GM19324 (cell line): ENCODE measurements around the gene GADL1.

Experiments used
- ATAC-seq: cut with Tn5 transposase; IDR thresholded peaks from one replicate; pipeline ENCODE4 v1.9.1; 2021; ENCODE audit warnings: mild to moderate bottlenecking, moderate library complexity; ENCODE audit not compliant: unreplicated experiment, low FRiP score

Gene GADL1

DNA sequence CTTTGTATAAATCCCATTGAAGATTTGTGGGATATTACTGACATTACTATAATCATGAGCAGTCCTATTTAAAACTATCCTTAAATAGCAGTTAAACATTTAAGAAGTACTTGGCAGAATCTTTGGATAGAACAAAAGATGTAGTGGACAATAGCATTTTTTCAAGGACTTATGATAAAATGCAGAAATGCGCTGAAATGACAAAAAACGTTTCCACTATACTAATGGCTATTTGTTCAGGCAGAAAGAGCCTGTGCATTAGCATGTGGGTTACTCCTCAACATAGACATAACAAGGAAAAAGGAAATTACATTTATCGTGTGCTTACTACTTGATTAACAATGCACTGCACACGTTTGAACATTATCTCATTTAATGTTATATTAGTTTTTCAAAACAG, 80.7 kb downstream of the GADL1 start:
- no peak for ATAC-seq

DNA sequence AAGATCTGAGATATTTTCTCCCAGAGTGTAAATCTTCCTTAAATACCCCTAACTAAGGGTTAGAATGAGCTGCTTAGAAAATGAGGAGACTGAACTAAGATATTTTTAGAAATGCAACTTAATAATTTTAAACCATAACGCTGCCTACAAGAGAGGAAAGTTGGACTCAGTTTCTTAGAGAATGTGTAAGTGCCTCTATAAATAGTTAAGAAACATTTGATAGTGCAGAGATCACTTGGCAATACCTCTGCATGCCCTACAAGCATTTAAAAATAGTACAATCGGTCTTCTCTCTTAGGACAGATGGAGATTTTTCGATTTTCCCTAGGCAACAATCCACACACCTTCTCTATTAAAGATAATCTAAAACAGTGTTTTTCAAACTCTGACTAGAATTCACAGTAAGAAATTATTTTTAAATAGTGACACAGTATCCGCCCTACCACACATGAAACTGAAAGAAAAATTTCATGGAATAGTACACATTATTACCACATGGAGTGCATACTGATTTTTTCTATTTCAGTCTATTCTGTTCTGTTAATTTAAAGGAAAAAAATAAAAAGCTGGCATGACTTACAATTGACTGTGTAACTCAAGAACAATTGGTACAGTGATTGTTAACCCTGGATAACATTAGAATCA, 83.2 kb downstream of the GADL1 start:
- ATAC-seq = no peak

DNA sequence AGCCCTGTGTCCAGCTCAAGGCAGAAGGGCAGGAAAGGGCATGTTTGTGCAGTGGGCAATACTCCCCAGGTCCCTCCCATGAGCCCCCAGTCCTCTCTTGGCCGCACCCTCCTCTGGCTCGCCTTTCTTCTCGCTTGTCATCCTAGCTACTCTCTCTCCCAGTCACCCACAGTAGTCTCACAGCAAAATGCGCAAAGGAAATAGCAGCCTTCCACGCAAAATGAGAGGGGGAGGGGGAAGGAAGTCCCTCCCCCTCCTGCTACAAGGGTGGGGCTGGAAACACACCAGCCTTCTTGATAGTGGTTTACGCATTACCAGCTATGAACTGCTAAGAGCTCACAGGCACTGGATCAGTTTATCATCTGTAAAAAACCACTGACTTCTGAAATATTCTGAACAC, 83.8 kb downstream of the GADL1 start:
- ATAC-seq = no peak

DNA sequence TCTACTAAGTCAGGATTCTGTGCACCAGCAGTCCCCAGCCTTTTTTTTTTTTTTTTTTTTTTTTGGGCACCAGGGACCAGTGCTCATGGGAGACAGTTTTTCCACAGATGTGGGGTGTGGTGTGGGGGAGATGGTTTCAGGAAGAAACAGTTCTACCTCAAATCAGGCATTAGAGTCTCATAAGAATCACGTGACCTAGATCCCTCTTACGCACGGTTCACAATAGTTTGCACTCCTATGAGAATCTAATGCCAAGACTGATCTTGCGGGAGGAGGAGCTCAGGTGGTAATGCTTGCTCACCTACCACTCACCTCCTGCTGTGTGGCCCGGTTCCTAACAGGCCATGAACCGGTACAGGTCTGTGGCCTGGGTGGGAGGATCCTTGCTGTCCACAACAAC, 88.8 kb downstream of the GADL1 start:
- ATAC-seq = no peak

DNA sequence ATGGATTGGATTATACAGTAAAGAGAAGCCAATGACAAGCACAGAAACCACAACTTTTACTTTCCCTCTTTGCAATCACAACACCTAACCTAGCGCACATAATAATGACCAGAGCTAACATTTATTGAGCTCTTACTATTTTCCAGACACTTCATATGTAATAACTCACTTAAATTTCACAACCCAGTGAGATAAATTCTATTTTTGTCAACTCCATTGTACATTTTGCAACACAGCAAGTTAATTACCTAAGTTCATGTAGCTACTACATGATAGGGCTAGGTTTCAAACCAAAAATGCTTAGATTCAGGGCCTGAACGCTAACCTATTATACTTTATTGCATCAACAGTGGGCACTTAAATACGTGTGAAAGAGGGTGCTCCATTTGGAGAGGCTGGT, 89.5 kb downstream of the GADL1 start:
- ATAC-seq = no peak

DNA sequence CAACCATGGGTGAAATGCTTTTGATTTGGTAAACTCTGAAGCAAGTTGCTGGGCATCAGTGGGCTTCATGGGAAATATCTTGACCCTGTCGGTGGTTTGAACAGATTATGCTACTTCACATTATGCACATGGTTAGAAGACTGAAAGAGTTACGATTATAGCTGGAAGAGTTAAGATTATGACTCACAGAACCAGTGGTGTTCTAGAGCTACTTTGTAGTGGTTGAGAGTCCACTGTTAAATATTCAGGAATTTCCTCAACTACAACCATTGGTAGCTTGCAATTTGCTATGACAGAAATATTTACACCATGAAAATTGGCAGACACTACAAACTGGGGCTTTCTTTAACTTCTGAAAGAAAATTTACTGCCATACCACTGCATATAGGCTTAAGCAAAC, 99.3 kb downstream of the GADL1 start:
- ATAC-seq = no peak

DNA sequence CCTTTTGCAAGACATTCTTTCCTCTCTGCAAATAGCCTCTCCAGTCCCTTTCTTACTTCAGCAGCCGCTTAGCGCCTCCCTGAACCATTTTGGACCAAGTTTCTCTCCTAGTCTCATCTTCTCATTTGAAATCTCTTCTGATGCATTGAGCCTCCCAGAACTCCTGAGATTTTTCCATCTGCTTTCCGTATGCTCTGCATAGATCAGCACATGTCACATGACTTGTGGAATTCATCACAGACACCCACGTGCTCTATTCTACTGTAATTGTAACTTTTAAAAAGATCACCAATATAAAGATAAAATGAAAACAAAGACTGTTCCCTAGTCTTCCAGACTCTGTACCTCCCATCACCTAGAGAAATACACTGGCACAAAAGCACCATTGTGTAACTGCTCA, 100.7 kb downstream of the GADL1 start:
- ATAC-seq = no peak

DNA sequence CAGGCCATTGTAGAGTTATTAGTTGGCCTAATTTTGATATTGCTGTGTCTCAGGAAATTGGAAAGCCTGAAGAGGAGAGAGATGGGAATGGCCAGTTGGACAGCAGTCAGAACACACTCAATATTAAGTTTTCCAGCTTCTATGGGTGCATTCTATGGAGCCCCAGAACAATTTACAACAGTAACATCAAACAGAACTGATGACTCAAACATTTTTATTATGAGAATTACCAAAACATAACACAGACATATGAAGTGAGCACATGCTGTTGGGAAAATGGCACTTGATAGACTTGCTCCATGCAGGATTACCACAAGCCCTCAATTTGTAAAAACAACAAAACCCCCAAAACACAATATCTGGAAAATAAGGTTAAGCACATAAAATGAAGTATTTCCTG, 104.3 kb downstream of the GADL1 start:
- ATAC-seq = no peak

DNA sequence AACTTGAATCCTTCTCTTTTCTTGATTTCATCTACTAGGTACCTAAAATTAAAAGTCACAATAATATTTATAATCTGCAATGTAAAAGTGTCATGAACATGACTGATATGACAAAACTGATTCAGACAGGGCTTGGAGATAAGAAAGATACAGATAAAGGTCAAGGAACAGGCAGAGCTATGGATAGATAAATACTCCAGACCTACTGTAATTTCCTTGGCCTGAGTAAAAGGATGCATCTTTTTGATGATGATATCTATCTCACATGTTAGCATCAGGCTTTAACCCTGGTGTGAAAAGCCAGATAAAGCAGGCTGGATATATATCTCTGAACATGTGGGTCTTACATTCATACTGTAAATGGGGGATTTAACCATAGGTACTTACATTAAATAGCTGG, 108.1 kb downstream of the GADL1 start:
- no peak for ATAC-seq

DNA sequence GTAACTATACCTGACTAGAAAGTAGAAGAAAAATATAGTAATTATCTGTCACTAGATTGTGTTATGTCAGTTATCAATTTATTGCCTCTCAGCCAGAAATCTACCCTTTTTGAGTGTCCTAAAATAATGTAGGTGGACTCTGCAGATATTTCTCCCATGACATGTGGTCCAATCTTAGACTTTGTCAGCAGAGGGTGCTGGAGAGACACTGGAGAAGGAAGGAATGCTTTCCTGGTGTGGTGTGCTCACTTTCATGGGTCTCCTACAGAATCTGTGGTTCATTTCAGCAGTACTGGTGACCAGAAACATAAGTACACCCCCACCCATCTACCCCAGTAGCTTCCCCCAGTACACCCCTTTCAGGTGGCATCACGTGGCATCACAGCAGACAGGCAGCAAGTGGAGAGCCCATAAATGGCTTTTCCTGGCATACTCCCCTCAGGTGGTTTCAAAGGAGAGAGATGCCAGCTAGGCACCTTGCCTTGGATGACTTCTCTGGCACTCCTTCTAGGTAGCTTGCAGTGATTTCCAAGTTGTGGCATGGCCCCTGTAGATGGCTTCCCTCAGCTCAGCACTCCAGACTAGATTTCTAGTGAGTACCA, 114.7 kb downstream of the GADL1 start:
- no peak for ATAC-seq

DNA sequence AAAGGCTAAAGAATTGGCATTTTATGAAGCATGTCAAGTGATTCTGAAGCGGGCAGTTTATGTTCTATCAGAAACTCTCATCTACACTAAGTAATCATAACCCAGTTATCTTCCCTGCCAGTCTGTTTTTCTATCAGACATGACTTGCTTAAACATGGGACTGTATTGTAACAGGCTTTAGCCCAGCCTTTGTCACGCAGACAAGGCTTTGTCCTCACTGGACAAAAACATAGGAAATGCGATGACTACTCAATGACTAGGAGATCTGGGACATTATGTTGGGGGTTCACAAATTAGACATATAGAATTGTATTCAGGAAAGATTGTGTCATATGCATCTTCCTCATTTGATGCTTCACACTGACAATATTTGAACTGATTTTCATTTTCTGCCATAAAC, 115.5 kb downstream of the GADL1 start:
- ATAC-seq = no peak

DNA sequence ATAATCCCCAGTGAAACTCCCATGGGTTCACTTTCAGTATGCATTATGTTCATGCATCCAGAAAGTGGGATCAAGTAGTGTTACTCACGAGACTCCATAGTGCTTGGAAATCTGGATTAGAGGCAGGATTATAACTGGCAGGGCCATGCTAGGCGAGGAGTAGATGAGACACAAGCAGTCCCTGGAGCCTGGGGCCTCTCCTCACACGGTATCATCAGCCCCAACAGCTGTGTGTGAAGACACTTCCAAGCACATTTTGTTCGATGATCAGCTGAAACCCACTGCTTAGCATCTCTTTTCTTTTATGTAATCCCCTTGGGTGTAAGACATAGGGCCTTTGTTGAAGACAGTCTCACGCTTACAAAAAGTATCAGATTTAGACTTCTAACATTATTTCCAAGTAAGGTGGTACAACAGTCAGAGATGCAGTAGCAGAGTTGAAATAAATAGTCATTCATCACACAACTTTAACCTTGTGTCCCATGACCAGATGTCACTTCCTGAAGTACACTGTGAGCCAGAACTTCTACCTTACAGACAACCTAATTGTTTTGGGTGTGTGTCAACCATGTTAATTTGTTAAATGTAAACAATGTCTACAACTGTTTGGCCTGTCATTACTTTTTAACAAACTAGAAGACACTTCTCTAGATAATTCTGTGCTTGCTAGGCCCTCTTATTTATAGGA, 116.9 kb downstream of the GADL1 start:
- ATAC-seq = no peak

DNA sequence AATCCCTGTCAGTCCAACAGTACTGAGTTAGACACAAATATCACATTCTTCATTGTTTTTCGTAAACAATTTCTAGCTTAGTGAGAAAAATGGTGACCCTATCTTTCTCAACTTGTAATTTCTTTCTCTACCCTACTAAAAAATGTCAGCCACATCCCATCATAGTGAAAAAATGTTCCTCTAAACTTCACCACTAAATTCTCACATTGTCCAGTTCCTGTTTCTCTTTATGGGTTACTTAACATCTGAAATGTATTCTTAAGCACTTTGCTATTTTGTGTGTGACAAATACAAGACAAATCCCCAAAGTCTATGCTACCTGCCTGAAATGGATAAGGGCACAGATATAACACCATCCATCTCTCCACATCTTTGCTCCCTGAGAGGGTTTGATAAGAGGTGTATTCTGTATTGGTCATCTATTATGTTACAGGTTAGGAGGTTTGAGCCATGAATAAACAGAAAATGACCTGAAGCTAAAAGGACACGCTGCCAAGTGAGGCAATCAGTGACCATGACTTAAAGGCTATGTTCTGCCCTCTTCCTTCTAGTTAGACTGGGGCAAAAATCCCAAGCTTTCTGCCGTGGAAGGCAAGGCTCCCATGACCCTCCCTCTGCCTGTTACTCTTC, 118.2 kb downstream of the GADL1 start:
- ATAC-seq = no peak

DNA sequence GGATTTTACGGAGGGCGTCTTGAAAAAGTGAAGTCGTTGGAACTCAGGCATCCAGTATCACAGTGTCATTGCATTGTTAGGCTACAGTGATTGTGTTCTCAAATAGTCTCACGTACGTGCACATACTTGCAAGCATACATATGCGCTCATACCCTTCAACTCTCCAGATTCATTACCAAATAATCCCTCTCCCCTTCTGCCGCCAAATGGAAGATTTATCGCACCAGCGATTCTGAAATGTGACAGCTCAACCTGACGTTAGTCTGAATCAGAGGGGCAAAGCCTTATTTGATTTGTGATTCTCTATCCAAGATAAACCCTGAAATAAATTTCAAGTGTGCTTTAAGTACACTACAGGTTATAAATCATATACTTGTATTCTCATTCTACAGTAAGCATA, 119.4 kb downstream of the GADL1 start:
- no peak for ATAC-seq

DNA sequence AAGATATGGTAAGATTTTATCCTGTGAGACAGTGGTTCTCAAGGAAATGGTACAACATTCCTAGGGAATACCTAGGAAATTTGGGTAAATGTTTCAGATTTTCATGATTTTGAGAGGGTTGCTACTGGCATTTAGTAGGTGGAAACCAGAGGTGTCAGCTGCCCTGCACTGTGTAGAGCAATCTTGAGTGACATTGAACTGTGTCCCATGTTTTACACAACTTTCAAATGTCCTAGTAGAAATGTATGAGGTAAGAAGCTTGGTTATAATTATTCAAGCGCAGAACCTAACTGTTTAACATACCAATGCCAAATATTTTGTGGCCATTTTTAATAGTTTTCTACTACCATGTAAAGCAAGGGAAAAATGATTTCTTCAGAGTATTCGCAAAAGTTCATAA, 120.4 kb downstream of the GADL1 start:
- no peak for ATAC-seq

DNA sequence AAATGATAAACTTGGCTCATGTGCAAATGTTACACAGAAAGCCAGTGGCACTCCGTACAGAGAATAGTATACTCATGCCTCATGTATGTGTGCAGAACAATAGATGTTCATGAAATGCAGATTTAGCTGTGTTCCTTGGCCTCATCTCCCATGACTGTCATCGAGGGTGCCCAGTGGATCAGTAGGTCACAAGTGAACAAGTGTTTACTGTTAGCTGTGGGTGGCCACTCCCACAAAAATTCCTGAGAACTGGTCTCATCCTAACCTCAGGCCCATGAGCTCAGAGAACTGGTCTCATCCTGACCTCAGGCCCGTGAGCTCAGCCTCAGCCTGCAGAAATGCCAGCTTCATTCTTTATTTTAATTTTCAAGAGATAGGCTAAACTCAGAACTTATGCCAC, 124.1 kb downstream of the GADL1 start:
- ATAC-seq = no peak

DNA sequence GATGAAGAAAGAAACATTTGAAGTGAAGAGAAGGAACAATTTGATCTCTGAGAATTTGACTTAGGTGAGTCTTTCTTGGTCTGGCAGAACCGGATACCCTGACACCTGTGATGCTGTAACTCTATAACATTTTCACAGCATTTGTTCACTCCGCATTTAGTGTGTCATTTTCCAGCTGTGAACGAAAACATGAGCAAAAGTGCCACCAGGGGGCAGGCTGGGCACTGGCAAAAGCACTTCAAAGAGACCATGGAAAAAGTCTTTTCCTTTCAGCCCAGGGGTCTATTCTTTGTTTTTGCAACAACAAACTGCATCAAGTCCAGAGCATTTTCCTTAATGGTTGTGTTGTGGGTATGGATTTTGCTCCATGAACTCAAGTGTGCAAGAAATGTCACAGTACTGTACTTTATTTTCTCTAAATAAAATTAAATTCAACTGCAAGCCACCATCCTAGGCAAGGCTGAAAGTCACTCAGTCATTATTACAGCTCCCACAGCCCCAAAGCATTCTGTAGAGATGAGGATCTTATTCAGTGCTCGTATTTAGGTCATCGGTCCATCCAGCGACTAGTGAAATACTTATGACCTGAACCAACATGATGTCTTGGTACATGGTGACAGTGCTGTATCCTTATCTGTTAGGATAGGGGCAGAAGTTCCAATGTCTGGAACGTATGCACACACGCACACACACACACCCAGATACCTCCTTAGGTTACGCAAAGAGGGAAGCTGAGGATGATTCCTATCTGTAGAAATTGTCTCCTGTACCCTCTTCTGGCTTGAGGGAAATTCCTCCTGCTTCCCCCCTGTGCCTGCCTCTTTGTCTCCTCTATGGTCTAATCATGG, 125.5 kb downstream of the GADL1 start:
- ATAC-seq = no peak

DNA sequence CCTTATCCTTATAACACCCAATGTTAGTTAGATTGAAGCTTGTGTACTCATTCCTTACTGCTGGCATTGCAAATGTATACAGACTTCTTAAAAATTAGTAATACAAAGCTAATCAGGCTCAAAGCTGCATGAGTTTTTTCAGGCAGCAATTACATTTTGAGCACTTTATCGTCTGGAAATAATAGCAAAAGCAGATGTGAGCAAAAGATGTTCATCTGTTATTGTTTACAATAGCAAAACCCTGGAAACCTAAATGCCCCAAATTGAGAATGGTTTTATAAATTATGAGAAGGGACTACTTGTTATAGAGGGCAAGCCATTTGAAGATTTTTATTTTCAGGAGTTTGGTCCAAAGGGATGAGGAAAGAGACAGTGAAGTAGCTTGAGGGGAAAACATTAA, 126.4 kb downstream of the GADL1 start:
- no peak for ATAC-seq

DNA sequence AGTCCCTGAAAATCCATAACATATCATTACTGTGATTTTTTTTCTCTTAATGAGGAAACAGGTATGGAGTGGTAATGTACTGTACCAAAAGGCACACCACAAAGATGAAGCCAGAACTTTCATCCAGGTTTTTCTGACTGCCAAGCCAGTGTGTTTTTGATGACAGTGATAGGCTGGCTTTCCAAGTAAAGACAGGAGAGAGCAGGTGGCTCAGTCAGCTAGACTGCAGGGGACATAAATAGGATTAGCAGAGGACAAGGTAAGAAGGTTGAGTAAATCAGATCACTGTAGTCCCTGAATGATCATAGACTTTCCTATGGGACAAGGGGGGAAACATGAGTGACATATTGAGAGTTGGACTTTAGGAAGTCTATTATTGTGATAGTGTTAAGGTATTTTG, 127.9 kb downstream of the GADL1 start:
- no peak for ATAC-seq

DNA sequence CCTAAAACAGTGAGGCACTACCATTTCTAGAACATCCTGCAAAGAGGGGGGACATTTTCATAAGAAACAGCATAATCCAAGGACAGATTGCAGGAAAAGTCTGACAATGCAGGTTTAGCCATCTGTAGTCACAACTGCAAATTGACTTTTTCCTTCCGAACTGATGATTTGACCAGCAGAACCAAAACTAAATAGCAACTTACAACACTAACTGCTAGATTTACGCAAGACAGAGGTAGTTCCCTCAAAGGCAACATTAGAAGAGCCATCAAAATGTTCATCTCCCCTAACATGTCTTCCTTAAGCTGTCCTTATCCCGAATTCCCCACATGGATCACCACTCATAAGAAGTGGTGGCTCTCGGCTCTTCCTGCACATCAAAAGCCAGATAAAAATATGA, 129.6 kb downstream of the GADL1 start:
- no peak for ATAC-seq

DNA sequence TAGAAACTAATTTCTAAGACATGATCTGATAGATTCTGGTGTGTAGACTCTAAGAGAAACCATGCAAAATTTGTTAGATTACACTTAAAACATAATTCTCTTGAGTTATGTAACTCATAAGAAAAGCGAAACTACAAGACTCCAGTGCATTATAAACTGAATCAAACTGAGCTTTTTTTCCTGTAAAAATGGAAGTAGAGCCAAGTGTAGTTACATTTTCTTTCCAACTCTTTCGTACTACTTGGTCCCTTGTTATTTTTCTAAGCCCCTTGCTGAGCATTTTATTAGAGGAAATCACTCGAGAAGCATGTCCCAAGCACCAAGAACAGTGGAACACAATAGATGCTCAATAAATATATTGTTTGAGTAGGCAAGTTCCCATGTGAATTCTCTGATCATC, 130.2 kb downstream of the GADL1 start:
- ATAC-seq = no peak
